Activated CD8-positive, alpha-beta T cell treated with anti-CD3 and anti-CD28 coated beads, Interleukin-2, amount 10 ng/mL, durations not matched to agents 7 days and 5 days (primary cell): ENCODE measurements around the gene AKAP13. TPM values are rescaled to one million over a fixed set of nuclear protein-coding genes. Genes with fewer than 3 reads are reported as not detected.

ENCODE experiments used
- ATAC-seq: fragments of 150-1000 bp; cut with Tn5 transposase; one replicate; pipeline ENCODE4 v1.10.0; 2021; ENCODE audit warnings: moderate library complexity
- CTCF ChIA-PET: fragments of 350-600 bp; sonication (Branson Sonifier 250); formaldehyde crosslinking; loops from one replicate; lab custom pipeline; 2021; ENCODE audit warnings: antibody characterized with exemption; lab: Charles Lee
- POLR2A ChIA-PET: fragments of 350-600 bp; sonication (Branson Sonifier 250); formaldehyde crosslinking; loops from one replicate; lab custom pipeline; 2021; ENCODE audit warnings: antibody characterized with exemption; lab: Charles Lee
- DNase-seq: peaks from one replicate; pipeline ENCODE4 v3.0.0-alpha.2; 2020
- H3K27ac Mint-ChIP-seq: one replicate; pipeline ENCODE4 v1.8.0; 2021; ENCODE audit warnings: mild to moderate bottlenecking, mixed read lengths
- H3K27me3 Mint-ChIP-seq: one replicate; pipeline ENCODE4 v1.8.0; 2021; ENCODE audit warnings: low read depth, mixed read lengths
- H3K36me3 Mint-ChIP-seq: one replicate; pipeline ENCODE4 v1.8.0; 2021; ENCODE audit warnings: low read depth, mixed read lengths
- H3K4me1 Mint-ChIP-seq: one replicate; pipeline ENCODE4 v1.8.0; 2021; ENCODE audit warnings: low read depth, mixed read lengths
- H3K4me3 Mint-ChIP-seq: one replicate; pipeline ENCODE4 v1.8.0; 2021; ENCODE audit warnings: mild to moderate bottlenecking, mixed read lengths
- H3K9me3 Mint-ChIP-seq: one replicate; pipeline ENCODE4 v1.8.0; 2022; ENCODE audit warnings: mixed read lengths; ENCODE audit not compliant: insufficient read depth
- total RNA-seq, 2 experiments: library from RNA; stranded (reverse); gene quantifications; one replicate each; pipeline ENCODE4 v1.2.3, GENCODE V29; 2021

The AKAP13 gene
- total RNA-seq, 2 experiments from 2014 or later = 112 to 117 TPM

- no peak for DNase-seq
- Mint-ChIP-seq H3K36me3 (peaks cover 20% of the 10 kb centered on the region), H3K4me1 (peaks cover 68% of the 10 kb centered on the region), H3K9me3 (no peaks in the 10 kb centered on the region), H3K4me3 (no peak overlapping the region), H3K27ac (peak overlapping the region; percentile 11), H3K27me3 (no peaks in the 10 kb centered on the region)
- ATAC-seq = no peak
- ChIA-PET POLR2A (interaction anchor here (1.3 to 2.1 kb wide), 2 partner anchors 14 to 39 kb away, joined by 4 to 20 read pairs; no protein-coding TSS in a partner anchor), CTCF (interaction anchor here (0.9 to 7.0 kb wide), 11 partner anchors 14 to 149 kb away, joined by 3 to 79 read pairs (median 6); no protein-coding TSS in a partner anchor)
Measured at GRCh38 chr15:85542488-85542887, 162.1 kb downstream of the AKAP13 start.

- Mint-ChIP-seq H3K36me3 (peaks cover 24% of the 10 kb centered on the region), H3K4me3 (no peak overlapping the region), H3K27ac (no peak overlapping the region), H3K27me3 (no peaks in the 10 kb centered on the region), H3K9me3 (no peaks in the 10 kb centered on the region), H3K4me1 (peaks cover 72% of the 10 kb centered on the region)
- CTCF ChIA-PET = interaction anchor here (0.8 to 7.0 kb wide), 16 partner anchors 12 to 247 kb away, joined by 3 to 79 read pairs (median 6); no protein-coding TSS in a partner anchor
- ATAC-seq = no peak
- DNase-seq = no peak
- POLR2A ChIA-PET = interaction anchor here (1.2 to 2.1 kb wide), 3 partner anchors 12 to 39 kb away, joined by 4 to 20 read pairs (median 7); no protein-coding TSS in a partner anchor
Measured at GRCh38 chr15:85542895-85543331, 162.5 kb downstream of the AKAP13 start.

DNA sequence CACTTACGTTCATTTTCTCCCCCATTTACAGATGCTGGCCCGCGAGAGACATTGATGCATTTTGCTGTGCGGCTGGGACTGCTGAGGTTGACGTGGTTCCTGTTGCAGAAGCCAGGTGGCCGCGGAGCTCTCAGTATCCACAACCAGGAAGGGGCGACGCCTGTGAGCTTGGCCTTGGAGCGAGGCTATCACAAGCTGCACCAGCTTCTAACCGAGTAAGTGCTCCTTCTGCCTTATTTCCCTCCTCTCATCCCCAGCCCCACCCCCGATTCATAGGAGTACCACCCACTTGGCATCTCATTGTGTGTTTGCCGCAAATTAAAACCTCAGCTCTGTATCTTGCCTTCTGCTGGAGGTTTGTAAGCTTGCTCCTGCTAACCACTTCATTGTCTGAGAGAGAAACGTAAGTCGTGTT lies 163.3 kb downstream of the AKAP13 start:
- DNase-seq (peak; percentile 76), ATAC-seq (peak; percentile 86)
- Mint-ChIP-seq H3K27ac (peak overlapping the region; percentile 78), H3K9me3 (no peaks in the 10 kb centered on the region), H3K36me3 (peaks cover 26% of the 10 kb centered on the region), H3K27me3 (no peaks in the 10 kb centered on the region), H3K4me3 (peak overlapping the region; percentile 64), H3K4me1 (peaks cover 74% of the 10 kb centered on the region)
- CTCF ChIA-PET = interaction anchor here (0.8 to 7.0 kb wide), 19 partner anchors 10 to 248 kb away, joined by 3 to 79 read pairs (median 5); no protein-coding TSS in a partner anchor
- POLR2A ChIA-PET = interaction anchor here (1.2 to 2.1 kb wide), 3 partner anchors 11 to 38 kb away, joined by 4 to 20 read pairs (median 7); no protein-coding TSS in a partner anchor

DNA sequence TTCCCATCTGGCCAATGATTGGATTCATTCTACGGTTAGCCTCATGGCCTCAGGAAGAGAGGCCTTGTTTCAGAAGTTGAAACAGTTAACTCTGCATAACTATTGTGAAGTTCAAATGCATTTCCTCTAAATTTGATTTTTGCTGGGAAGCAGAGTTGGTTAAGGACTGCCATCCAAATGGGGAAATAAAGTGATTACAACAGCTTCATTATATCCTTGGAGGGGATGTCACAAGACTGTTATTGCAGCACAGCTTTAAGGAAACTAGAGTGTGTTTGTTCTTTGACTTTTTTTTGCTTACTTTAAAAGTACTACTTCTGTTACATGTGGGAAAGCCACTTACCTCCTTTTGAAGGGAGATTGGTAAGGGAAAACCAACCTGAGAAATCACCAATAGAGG lies 164.8 kb downstream of the AKAP13 start:
- POLR2A ChIA-PET = interaction anchor here (1.1 kb wide), 1 partner anchor 13 kb away, joined by 3 read pairs; no protein-coding TSS in a partner anchor
- no peak for ATAC-seq

GRCh38 chr15:85545752-85546151 lies 165.3 kb downstream of the AKAP13 start:
- peaks cover 63% of the 10 kb centered on the region for H3K4me1 Mint-ChIP-seq
- CTCF ChIA-PET = interaction anchor here (0.8 to 7.0 kb wide), 3 partner anchors 12 to 47 kb away, joined by 3 to 79 read pairs (median 55); no protein-coding TSS in a partner anchor
- H3K4me3 Mint-ChIP-seq = no peak overlapping the region
- POLR2A ChIA-PET = interaction anchor here (1.3 kb wide), 1 partner anchor 36 kb away, joined by 4 read pairs; no protein-coding TSS in a partner anchor
- no peak overlapping the region for H3K27ac Mint-ChIP-seq
- no peak for ATAC-seq
- H3K9me3 Mint-ChIP-seq = no peaks in the 10 kb centered on the region
- no peak for DNase-seq
- peaks cover 23% of the 10 kb centered on the region for H3K36me3 Mint-ChIP-seq
- H3K27me3 Mint-ChIP-seq = no peaks in the 10 kb centered on the region

More for the DNA sequence above, 164.8 kb downstream of the AKAP13 start:
- CTCF ChIA-PET = interaction anchor here (0.8 to 7.0 kb wide), 5 partner anchors 12 to 249 kb away, joined by 3 to 79 read pairs (median 4); no protein-coding TSS in a partner anchor
- no peak for DNase-seq
- no peaks in the 10 kb centered on the region for H3K27me3 Mint-ChIP-seq
- no peaks in the 10 kb centered on the region for H3K9me3 Mint-ChIP-seq
- H3K4me3 Mint-ChIP-seq = no peak overlapping the region
- no peak overlapping the region for H3K27ac Mint-ChIP-seq
- H3K36me3 Mint-ChIP-seq = peaks cover 23% of the 10 kb centered on the region
- peaks cover 66% of the 10 kb centered on the region for H3K4me1 Mint-ChIP-seq

- no peak overlapping the region for H3K27ac Mint-ChIP-seq
- CTCF ChIA-PET = interaction anchor here (1.4 to 7.0 kb wide), 2 partner anchors 10 to 34 kb away, joined by 4 to 79 read pairs; no protein-coding TSS in a partner anchor
- H3K27me3 Mint-ChIP-seq = no peaks in the 10 kb centered on the region
Measured at GRCh38 chr15:85547386-85547785, 167.0 kb downstream of the AKAP13 start.

GRCh38 chr15:85550283-85550682 lies 169.9 kb downstream of the AKAP13 start:
- Mint-ChIP-seq H3K4me1 (peaks cover 31% of the 10 kb centered on the region), H3K27me3 (no peaks in the 10 kb centered on the region), H3K27ac (no peak overlapping the region), H3K36me3 (peaks cover 21% of the 10 kb centered on the region), H3K4me3 (no peak overlapping the region), H3K9me3 (no peaks in the 10 kb centered on the region)
- no peak for DNase-seq
- POLR2A ChIA-PET = no interaction called here
- no peak for ATAC-seq
- CTCF ChIA-PET = interaction anchor here (0.8 to 1.0 kb wide), 2 partner anchors 10 to 30 kb away, joined by 3 read pairs; no protein-coding TSS in a partner anchor

More at GRCh38 chr15:85547386-85547785, 167.0 kb downstream of the AKAP13 start:
- no peaks in the 10 kb centered on the region for H3K9me3 Mint-ChIP-seq
- POLR2A ChIA-PET = interaction anchor here (1.0 kb wide), 1 partner anchor 8 kb away, joined by 4 read pairs; no protein-coding TSS in a partner anchor
- DNase-seq (no peak), ATAC-seq (no peak)
- peaks cover 49% of the 10 kb centered on the region for H3K4me1 Mint-ChIP-seq
- H3K36me3 Mint-ChIP-seq = peaks cover 23% of the 10 kb centered on the region
- no peak overlapping the region for H3K4me3 Mint-ChIP-seq

DNA sequence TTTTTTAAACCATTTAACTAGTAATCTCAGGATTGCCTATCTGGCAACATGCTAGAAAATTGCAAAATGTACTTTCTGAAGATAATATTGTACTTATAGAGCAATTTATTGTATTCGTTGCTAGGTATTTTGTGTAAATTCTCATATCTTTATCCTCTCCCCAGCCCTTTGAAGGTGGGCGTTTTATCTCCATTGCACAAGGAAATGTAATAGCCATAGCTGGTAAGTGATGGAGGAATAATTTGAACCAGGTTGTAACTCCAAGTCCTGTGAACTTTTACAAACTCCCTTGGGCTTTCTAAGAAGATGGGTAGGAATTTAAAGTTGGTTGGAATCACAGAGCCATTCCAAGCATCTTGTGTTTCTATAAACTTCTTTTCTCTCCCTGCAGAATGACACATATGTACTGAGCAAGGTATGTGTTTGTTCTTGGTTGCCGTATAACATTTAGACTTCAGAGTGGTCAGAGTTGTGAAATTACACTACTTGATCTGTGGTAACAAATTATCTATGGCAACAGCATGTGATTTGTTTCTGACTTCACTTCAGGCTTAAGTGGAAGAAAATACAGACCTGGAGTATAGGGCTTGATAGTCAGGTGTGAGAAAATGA lies 170.9 kb downstream of the AKAP13 start:
- ChIA-PET POLR2A (no interaction called here), CTCF (no interaction called here)
- H3K9me3 Mint-ChIP-seq = no peaks in the 10 kb centered on the region
- peaks cover 32% of the 10 kb centered on the region for H3K4me1 Mint-ChIP-seq
- H3K4me3 Mint-ChIP-seq = no peak overlapping the region
- H3K27me3 Mint-ChIP-seq = no peaks in the 10 kb centered on the region
- no peak for ATAC-seq
- H3K27ac Mint-ChIP-seq = no peak overlapping the region
- DNase-seq = no peak
- peaks cover 12% of the 10 kb centered on the region for H3K36me3 Mint-ChIP-seq

GRCh38 chr15:85554852-85555521 lies 174.6 kb downstream of the AKAP13 start:
- Mint-ChIP-seq H3K27ac (no peak overlapping the region), H3K9me3 (no peaks in the 10 kb centered on the region), H3K4me3 (no peak overlapping the region), H3K36me3 (peaks cover 15% of the 10 kb centered on the region), H3K4me1 (peaks cover 50% of the 10 kb centered on the region), H3K27me3 (no peaks in the 10 kb centered on the region)
- ChIA-PET POLR2A (interaction anchor here (1.7 to 1.8 kb wide), 3 partner anchors 8 to 26 kb away, joined by 4 to 7 read pairs (median 4); no protein-coding TSS in a partner anchor), CTCF (interaction anchor here (1.0 to 8.1 kb wide), 5 partner anchors 11 to 67 kb away, joined by 3 to 79 read pairs (median 3); no protein-coding TSS in a partner anchor)
- ATAC-seq (no peak), DNase-seq (no peak)

DNA sequence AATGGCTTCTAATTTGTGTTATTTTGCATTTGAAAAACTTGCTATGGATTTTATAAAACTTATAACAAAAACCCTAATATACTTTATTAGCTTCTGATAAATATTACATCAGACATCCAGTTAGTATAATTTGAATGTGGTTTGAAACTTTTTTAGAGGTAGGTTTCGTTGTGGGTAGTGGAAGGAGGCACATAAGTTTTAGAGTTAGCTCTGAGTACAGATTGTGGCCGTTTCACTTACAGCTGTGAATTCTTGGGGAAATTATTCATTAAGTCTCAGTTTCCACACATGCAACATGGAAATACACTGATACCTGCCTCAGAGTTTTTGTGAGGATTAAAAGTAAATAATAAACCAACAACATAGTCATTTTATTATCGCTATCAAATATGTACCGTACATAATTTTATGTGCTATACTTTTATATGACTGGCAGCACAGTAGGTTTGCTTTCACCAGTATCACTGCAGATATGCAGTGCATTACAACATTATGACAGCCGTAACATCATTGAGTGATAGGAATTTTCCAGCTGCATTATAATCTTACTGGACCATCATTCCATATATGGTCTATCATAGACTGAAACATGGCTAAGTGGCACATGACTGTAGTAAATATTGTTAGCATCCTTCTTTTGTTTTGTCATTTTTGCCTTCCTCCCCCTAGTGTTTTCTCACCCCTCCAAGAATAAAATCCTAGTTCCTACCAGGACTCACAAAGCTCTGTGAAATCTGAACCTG lies 175.6 kb downstream of the AKAP13 start:
- POLR2A ChIA-PET = interaction anchor here (0.9 to 1.8 kb wide), 4 partner anchors 9 to 25 kb away, joined by 4 to 7 read pairs (median 4); no protein-coding TSS in a partner anchor
- H3K4me3 Mint-ChIP-seq = no peak overlapping the region
- ATAC-seq = peak; percentile 19

More for the DNA sequence above, 175.6 kb downstream of the AKAP13 start:
- peak overlapping the region; percentile 10 for H3K27ac Mint-ChIP-seq
- peaks cover 15% of the 10 kb centered on the region for H3K36me3 Mint-ChIP-seq
- no peaks in the 10 kb centered on the region for H3K27me3 Mint-ChIP-seq
- no peaks in the 10 kb centered on the region for H3K9me3 Mint-ChIP-seq
- H3K4me1 Mint-ChIP-seq = peaks cover 50% of the 10 kb centered on the region
- CTCF ChIA-PET = interaction anchor here (0.9 to 8.1 kb wide), 8 partner anchors 12 to 68 kb away, joined by 3 to 79 read pairs (median 4); no protein-coding TSS in a partner anchor
- DNase-seq = no peak
